HG03439 (cell line): ENCODE data around the gene DCAF16.

Source experiments
- ATAC-seq: cut with Tn5 transposase; IDR thresholded peaks from one replicate; pipeline ENCODE4 v1.9.1; 2021; ENCODE audit warnings: mild to moderate bottlenecking, moderate library complexity; ENCODE audit not compliant: unreplicated experiment

Gene DCAF16

DNA sequence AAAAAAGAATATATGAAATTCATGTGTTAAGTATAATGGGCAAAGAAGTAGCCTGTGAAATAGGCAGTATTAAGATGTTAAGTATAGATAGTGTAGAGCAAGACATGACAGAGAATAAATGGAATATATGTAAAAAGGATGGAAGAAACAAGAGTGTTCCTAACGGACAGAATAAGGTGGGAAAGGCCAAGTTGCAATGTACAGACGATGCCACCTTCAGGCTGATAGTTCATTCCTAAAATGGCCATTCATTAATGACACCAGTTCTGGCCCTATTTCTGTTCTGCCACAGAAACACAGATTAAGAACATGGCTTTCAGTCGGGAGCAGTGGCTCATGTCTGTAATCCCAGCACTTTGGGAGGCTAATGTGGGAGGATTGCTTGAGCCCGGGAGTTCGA lies 24.7 kb downstream of the DCAF16 start:
- ATAC-seq: no peak

DNA sequence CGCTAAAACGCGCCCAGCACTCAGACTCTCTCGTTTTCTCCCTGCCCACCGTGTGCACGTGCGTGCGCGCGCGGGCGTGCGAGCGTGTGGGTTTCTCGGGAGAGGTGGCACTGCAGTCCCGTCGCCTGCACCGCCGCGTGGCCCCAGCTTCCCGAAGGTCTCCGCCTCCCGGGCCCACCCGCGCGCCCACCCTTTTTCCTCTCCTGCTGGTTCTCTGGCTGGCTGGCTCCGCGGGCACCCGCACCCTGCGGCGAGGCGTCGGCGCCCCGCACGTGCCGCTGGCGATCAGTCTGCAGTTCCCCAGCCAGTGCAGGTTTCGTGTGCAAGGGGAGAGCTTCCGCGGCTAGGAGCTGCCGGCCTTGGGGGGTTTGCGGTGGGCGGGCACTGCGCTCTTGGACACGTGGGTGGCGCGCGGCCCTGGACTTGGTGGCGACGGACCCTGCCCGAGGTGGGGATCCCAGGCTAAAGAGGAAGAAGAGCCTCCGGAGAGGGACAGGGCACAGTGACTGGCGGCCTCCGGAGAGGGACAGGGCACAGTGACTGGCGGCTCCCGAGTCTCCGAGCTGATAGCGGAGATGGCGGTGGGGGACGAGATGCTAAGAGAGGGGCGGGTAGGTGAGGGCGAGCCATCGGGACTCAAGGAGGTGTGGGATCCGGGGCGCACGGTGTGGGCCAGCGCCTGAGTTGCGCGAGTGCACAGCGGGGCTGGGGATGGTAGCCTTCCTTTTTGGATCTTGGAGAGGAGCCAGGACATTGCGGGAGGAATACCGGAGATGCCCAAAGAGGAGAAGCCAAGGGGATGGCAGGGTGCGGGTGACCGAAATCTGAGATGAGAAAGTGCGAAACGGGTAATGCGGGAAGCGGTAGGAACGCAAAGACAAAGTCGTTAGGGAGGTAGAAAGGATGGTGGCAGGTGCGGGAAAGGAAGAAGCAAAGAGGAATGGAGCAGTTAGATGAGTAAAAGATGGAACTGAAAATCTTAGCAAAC lies 29.0 kb downstream of the DCAF16 start, which contains the start of gene FAM184B:
Gene FAM184B, minus strand, starts transcription at position 322 of the 988 bp plus-strand sequence. CDS start 322 bp downstream, outside the sequence.
- ATAC-seq: no peak

DNA sequence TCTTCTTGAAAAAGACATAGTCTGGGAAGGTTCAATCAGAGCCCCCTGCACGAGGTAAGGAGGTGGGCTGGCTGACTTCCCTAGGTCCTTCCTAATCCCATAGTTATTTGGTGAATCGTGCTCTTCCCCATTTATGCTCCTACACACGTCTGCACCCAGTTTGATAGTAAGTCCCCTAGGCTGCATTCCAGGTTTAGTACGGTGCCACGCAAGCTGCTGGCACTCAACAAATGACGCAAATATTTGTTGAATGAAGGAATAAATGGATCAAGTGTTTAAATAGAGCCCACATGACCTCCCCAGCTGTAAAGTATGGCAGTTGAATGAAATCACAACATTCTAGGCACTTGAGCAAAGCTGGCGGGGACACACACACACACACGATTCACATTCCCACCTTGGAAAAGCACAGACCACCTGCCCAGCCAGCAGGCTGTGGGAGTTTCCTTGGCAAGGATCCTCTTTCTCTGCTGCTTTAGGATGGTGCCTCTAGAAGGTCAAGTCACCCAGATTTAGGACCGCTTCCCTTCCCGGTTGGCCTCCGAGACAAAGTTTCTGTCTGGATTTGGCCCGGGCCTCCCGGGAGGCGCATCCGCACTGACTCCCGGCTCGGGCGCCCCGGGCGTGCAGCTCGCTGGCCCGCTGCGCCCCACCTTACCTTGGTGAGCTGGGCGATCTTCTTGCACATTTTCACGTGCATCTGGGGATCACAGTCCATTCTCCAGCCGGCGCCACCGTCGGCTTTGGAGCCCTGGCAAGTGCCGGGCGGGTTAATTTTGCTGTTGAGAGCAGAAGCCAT lies 29.9 kb downstream of the DCAF16 start:
- ATAC-seq: no peak

DNA sequence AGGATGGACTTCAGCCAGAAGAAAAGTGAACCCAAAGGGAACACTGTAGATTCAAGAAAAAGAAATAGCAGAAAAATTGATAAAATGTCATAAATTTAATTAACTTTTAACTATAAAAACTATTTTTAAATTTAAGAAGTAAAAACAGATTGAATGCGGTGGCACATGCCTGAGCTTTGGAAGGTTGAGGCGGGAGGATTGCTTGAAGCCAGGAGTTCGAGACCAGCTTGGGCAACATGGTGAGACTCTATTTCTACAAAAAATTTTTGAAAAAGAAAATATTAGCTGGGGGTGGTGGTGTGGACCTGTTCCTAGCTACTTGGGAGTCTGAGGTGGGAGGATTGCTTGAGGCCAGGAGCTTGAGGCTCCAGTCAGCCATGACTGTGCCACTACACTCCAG lies 32.1 kb downstream of the DCAF16 start:
- no peak for ATAC-seq

DNA sequence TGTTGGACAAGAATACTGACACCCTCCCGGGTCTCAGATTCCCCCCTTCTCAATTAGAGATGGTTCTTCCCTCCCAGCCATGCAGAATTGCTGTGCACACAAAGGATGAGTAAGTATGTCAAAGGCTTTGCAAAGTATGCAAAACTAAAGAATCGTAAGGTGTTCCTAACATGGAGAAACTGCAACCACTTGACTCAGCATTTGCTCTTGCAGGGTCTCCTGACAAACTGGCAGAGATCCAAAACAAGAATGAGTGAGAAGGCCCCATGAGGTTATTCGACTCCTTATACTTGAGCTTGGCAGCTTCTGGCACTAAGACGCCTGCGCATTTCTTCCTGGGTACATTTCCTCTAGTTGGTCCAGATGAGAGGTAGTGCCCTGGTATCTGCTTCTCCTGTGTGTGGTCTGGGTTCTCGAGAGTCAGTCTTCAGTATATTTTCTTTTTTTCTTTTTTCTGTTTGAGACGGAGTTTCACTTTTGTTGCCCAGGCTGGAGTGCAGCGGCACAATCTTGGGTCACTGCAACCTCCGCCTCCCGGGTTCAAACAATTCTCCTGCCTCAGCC lies 37.3 kb downstream of the DCAF16 start:
- ATAC-seq: no peak

DNA sequence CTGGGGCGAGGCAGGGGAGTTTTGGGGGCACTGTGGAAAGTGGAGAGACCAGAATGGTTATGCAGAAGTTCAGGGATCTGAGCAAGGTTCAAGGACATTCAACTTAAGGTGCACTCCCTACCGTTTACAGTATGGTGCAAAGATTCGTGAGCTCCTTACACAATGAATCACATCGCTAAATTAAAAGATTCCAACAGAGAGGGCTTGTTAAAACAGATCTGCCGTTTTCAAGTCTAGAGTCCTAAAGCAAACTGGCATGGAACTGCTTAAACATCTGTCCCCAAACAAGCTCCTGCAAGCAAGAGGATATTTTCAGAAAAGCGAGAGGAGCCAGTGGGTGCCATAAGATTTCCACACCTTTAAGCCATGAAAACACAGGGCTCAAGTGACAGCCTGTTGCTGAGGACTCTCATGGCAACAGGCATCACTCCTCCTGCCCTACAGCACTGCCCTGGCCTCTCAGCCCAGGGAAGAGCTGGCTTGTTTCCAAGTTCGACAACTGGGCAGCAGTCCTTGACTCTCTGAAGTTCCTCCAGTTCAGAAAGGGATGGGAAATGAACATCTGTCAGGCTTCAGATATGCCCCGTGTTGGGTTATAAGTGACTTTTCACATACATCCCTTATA lies 39.2 kb downstream of the DCAF16 start:
- ATAC-seq: no peak

DNA sequence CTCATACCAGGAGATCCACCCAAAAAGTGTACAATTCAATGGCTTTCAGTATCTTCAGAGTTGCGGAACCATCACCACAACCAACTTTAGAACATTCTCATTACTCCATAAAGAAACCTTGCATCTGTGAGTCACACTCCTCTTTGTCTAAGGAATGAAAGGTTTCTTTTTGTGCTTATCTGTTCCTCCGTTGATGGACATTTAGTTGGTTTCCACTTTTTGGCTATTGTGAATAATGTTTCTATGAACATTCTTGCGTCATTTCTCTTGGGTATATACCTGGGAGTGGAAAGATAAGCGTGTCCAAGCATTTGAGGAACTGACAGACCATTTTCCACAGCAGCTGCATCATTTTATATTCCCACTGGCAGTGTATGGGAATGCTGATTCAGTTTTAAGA lies 39.7 kb downstream of the DCAF16 start:
- ATAC-seq: no peak

DNA sequence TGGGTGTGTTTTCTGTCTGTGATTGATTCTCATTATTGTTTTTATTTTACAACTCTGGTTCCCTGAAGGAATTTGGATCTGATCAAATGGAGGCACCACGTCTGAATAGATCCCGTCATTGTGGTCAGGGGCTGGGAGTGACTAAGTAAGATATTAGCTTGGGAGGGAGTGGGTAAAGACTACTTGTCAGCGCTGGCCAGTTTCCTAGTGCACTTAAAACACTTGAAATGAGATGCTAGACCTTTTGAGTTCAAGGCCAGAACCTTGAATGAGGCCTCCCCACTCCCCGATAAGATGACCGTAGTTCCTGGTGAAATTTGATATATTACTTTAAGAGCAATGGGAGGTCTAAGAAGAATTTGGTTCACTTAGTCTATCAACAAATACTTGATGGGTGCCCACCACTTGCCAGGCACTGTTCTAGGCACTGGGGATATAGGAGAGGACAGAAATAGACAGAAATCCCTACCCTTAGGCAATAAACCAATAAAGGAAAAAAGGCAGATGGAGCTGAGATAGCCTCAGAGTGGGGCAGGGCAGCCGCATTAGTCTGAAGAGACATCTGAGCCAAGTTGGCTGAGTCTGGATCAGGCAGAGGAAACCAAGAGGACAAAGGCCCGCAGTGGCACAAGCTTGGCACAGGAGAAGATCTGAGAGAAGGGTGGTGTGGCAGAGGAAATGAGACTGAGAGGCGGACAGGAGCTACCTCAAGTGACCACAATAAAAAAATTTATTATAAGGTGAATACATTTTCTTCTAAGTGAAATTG lies 41.0 kb downstream of the DCAF16 start:
- no peak for ATAC-seq

DNA sequence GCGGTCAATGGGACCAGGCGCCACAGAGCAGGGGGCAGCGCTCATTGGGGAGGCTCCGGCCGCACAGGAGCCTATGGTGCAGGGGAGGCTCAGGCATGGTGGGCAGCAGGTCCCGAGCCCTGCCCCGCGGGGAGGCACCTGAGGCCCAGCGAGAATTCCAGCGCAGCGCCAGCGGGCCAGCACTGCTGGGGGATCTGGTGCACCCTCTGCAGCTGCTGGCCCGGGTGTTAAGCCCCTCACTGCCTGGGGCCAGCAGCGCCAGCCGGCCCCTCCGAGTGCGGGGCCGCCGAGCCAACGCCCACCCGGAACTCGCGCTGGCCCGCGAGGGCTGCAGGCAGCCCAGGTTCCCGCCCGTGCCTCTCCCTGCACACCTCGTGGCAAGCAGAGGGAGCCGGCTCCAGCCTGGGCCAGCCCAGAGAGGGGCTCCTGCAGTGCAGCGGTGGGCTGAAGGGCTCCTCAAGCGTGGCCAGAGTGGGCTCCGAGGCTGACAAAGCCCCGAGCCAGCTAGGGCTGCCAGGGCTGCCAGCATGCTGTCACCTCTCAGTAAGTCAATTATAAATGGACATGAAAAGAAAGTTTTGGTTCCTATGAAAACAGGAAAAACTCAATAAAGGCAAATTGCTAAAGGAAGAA lies 43.6 kb downstream of the DCAF16 start:
- ATAC-seq: no peak

DNA sequence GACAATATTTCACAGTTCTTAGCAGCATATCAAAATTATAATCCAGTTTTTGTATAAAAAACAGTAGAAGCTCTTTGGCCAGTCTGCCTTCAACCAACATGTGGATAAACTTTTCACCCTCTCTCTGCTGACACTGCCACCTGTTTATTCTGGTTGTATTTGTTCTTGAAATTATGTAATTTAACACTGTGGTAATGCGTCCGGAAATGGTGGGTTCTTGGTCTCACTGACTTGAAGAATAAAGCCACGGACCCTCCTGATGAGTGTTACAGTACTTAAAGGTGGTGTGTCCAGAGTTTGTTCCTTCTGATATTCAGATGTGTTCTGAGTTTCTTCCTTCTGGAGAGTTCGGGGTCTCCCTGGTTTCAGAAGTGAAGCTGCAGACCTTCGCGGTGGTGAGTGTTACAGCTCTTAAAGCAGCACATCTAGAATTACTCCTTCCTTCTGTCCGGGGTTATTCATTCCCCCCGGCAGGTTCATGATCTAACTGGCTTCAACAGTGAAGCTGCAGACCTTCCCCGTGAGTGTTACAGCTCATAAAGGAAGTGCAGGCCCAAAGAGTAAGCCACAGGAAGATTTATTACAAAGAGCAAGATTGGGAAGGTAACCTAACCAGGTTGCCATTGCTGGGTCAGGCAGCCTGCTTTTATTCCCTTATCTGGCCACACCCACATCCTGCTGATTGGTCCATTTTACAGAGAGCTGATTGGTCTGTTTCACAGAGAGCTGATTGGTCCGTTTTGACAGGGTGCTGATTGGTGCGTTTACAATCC lies 44.9 kb downstream of the DCAF16 start:
- ATAC-seq: no peak

DNA sequence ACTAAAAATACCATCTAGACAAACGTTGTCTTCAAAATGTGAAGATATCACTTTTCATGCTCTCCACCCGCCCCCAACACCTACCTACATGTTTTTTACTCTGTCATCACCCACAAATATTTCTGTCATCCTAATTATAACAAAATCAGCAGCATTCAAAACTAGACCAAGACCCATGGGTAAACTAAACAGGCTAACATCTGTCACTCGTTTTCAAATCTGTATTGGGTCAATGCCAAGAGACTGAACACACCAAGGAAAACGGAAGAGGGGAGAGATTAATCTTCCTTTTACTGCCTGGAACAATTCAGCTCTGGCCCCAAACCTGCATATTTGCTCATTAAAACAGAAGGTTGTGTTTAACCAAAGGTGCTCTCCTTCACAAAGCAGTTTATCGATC lies 46.6 kb downstream of the DCAF16 start:
- no peak for ATAC-seq

DNA sequence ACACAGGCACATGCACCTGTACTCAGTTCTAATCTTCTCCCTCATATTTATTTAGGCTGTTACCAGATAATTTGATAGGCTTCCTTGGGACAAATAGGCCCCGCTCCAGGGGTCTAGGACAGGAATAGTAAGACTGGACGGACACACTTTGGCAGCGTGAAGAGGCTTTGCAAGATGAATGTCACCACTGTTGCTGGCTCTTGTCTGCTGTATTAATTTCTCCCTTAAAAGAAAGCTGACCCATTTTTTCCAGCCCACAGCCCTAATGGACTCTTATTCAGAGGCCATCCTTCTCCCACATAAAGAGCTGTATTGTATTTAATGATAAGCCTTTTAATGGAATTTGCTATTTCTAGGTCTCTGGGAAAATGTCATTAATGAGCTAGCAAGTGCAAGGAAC lies 47.1 kb downstream of the DCAF16 start:
- no peak for ATAC-seq

DNA sequence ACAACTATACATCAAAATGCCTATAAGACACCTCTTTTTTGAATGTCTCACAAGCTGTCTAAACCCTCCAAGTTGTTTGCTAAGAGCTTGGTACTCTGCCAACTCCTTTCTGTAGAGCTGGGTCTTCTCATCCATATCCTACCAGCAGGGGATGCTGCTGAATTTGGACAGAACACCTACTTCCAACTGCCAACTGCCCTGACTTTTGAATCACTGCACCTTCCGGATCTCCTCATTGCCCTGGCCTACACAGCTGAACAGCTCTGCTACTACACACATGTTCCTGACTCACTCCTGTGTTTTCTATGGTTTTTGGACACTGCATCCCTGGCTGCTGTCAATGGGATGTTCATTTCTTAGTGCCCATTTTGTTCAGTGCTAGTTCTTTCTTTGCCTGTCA lies 47.8 kb downstream of the DCAF16 start:
- ATAC-seq: no peak

DNA sequence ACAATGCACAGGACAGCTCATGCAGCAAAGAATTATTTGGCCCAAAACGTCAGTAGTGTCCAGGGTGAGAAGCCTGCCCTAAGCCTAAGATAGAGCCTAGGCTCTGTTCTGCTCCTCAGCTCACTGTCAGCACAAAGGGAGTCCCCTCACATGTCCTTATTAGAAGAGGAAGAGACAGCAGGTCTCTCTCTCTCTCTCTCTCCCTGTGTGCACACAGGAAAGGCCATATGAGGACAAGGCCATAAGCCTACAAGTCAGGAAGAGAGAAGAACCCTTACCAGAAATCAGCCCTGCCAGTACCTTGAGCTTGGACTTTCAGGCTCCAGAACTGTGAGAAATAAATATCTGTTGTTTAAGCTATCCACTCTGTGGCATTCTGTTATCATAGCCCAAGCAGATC lies 49.5 kb downstream of the DCAF16 start:
- no peak for ATAC-seq

DNA sequence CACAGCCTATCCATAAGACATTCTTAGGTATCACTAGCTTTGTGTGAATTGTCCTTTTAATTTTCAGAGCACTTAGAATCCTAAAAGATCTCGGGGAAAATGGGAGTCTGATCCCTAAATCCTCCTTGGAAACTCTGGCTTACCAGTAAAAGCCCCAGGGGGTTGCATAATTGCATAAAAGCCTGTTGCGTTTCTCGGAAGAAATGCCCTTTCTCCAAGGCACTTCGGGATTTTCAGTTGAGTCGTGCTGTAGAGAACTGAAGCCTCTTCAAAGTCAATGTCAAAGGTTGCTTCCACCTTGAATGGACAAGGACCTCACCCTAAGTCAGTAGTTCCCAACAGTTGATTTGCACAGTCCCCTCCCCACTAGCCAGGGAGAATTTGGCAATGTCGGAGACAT lies 49.9 kb downstream of the DCAF16 start:
- ATAC-seq: no peak

DNA sequence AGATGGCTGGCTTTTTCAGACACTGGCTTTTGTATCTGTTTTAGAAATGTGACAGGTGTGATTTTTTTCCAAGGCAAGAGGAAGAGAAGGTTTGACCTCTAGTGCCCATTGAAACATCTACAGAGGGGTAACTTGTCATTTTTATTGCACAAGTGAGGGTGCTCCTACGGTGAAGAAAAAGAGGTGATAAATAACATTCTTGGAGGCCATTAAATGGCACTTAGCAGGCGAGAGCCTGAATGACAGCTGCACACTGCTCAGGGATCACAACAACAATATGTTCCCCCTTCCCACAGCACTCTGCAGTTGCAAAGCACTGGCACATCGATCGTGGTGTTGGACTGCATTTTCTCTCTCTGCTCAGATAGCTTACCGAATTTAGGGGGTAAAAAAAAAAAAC lies 52.1 kb downstream of the DCAF16 start:
- no peak for ATAC-seq

DNA sequence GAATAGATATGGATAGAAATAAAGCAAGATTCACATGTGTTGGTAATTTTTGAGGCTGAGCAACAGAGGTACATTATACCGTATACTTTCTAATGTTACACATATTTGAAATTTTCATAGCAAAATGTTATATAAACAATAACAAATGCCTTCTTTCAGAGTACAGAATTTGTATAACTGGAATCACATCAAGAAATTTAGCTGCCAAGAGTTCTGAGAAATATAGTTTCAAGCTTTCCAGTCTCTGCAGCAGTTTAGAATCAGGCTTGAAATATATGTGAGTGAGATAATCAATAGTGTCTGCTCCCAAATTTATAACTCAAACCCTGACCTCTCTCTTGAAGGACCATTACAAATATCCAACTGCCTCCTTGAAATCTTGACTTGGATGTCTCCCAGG lies 52.9 kb downstream of the DCAF16 start:
- no peak for ATAC-seq

DNA sequence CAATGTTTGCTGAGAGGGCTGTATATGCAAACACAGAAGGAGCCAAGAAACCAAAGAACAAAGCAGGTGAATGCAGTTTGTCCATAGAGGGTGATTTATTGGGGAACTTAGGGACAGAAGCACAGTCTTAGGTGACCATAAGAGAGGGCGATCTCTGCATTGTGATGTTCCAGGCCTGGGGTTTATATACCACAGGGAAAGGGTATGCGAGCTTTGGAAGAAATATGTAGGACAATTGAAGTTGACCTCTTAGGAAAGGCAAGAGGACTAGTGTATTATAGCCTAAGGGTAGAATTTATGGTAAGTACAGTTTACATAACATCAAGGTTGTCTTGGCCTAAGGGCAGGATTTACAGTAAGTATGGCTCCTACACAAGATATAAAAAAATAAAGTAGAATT lies 56.9 kb downstream of the DCAF16 start:
- ATAC-seq: no peak
